Testis (tissue), 3 donors: Measurements from ENCODE around the gene GABRP. TPM values are rescaled to one million over a fixed set of nuclear protein-coding genes. Genes with fewer than 3 reads are reported as not detected.

Source experiments
- DNase-seq: peaks from one replicate; pipeline ENCODE4 v3.0.0-alpha.2; 2019
- H3K27ac ChIP-seq, 2 donors: fragments of 200-600 bp; sonication (generic); one replicate each; pipeline ENCODE4 v1.5.1; 2019
- H3K27me3 ChIP-seq: fragments of 200-600 bp; sonication (generic); one replicate; pipeline ENCODE4 v1.5.1; 2019
- H3K36me3 ChIP-seq: fragments of 200-600 bp; sonication (generic); one replicate; pipeline ENCODE4 v1.5.1; 2017; ENCODE audit warnings: low read depth; ENCODE audit errors: missing control alignments
- H3K4me1 ChIP-seq: fragments of 200-600 bp; sonication (generic); one replicate; pipeline ENCODE4 v1.5.1; 2019
- H3K4me3 ChIP-seq, 2 donors: fragments of 200-600 bp; sonication (generic); one replicate each; pipeline ENCODE4 v1.5.1; 2017 to 2019
- H3K9me3 ChIP-seq: fragments of 200-600 bp; sonication (generic); one replicate; pipeline ENCODE4 v1.5.1; 2017
- CTCF ChIP-seq, 3 experiments: fragments of 450-650 bp in 2 of 3; fragments of 200-600 bp in 1 of 3; sonication (generic) in 1 of 3; IDR thresholded peaks; one replicate each; pipeline ENCODE4 v1.5.1; 2016 to 2019; ENCODE audit warnings: antibody characterized with exemption in 3 of 3, mild to moderate bottlenecking in 2 of 3, moderate library complexity in 1 of 3
- POLR2A ChIP-seq: fragments of 450-650 bp; IDR thresholded peaks from one replicate; pipeline ENCODE4 v1.6.1; 2017; ENCODE audit warnings: antibody characterized with exemption, mild to moderate bottlenecking, moderate library complexity
- WGBS, 2 donors: methylation state at CpG; one replicate each; pipeline ENCODE4 v1.1.5; 2018; 5-methylcytosine and 5-hydroxymethylcytosine counted together
- intact Hi-C: fragments of 100-400 bp; cut with DNase I; formaldehyde crosslinking; loops from one replicate; pipeline ENCODE4 v1.15.1; 2023; ENCODE audit warnings: low total_unique reads
- polyA plus RNA-seq: library from polyadenylated mRNA; stranded (reverse); fragments of 350-450 nt; fragmentation: Illumina TruSeq; extraction: RNeasy Lipid Tissue Mini Kit (QIAGEN cat#74804); gene quantifications from one replicate; pipeline ENCODE4 v1.2.3, GENCODE V29; 2014; ENCODE audit warnings: low read depth, low replicate concordance; ENCODE audit not compliant: insufficient read depth
- total RNA-seq, 2 donors: library from RNA; depleted of rRNA; stranded (reverse); fragments of >200 nt; gene quantifications; one replicate each; pipeline ENCODE4 v1.2.3, GENCODE V29; 2016

The GABRP gene
- total and polyA plus RNA-seq, 3 donors from 2014 or later = 0.67 TPM; not detected in 2

DNA sequence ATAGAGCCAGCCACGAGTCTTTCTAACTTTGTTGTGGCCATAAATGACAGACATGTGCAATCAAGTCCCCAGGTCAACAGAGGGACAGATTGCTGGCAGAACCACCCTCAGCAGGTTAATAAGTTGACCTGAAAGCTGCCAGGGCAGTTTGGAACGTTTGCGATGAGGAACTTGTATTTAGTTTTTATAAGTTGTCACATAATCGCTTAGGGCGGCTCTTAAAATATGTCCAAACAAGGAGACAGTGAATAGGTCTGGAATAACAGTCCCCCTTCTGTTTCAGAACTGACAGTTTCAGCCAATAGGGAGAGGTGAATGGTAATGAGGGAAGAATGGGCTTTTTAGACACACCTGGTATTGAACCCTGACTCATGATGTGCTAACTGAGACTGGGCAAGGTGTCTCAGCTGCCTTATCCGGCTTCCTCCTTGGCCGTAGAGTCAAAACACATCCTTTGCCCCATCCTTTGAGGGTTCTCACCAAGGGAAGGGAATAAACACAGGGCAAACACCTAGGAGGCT lies 33.6 kb upstream of the GABRP start:
- Histone ChIP-seq H3K9me3 (no peaks in the 10 kb centered on the region), H3K4me1 (no peaks in the 10 kb centered on the region), H3K4me3 (no peak overlapping the region), H3K36me3 (no peaks in the 10 kb centered on the region), H3K27me3 (no peaks in the 10 kb centered on the region), H3K27ac (no peak overlapping the region)
- DNase-seq = no peak
- no peak for TF ChIP-seq CTCF (IDR thresholded peaks at IDR 0.05)
- WGBS, 2 donors = 85 to 86% methylated on average over 7 of the region's 7 CpGs
- intact Hi-C loops = no loop called here

GRCh38 chr5:170750791-170751190 lies 32.7 kb upstream of the GABRP start:
- Histone ChIP-seq H3K4me3 (no peak overlapping the region), H3K9me3 (no peaks in the 10 kb centered on the region), H3K27ac (no peak overlapping the region), H3K36me3 (no peaks in the 10 kb centered on the region), H3K4me1 (no peaks in the 10 kb centered on the region), H3K27me3 (no peaks in the 10 kb centered on the region)
- TF ChIP-seq CTCF (IDR thresholded peaks at IDR 0.05) = no peak
- no peak for TF ChIP-seq POLR2A
- 75 to 86% methylated on average over 6 of the region's 6 CpGs for WGBS, 2 donors
- DNase-seq = no peak
- intact Hi-C loops = no loop called here

GRCh38 chr5:170751631-170752030 lies 31.9 kb upstream of the GABRP start:
- WGBS, 2 donors = 66% methylated on average over 11 of the region's 11 CpGs; no CpG with 5 or more reads in 1 of the 2 donors
- no peak for DNase-seq
- intact Hi-C loops = no loop called here
- Histone ChIP-seq H3K4me3 (no peak overlapping the region), H3K9me3 (no peaks in the 10 kb centered on the region), H3K27me3 (no peaks in the 10 kb centered on the region), H3K27ac (no peak overlapping the region), H3K4me1 (no peaks in the 10 kb centered on the region), H3K36me3 (no peaks in the 10 kb centered on the region)
- TF ChIP-seq CTCF (IDR thresholded peaks at IDR 0.05) (no peak), POLR2A (no peak)

DNA sequence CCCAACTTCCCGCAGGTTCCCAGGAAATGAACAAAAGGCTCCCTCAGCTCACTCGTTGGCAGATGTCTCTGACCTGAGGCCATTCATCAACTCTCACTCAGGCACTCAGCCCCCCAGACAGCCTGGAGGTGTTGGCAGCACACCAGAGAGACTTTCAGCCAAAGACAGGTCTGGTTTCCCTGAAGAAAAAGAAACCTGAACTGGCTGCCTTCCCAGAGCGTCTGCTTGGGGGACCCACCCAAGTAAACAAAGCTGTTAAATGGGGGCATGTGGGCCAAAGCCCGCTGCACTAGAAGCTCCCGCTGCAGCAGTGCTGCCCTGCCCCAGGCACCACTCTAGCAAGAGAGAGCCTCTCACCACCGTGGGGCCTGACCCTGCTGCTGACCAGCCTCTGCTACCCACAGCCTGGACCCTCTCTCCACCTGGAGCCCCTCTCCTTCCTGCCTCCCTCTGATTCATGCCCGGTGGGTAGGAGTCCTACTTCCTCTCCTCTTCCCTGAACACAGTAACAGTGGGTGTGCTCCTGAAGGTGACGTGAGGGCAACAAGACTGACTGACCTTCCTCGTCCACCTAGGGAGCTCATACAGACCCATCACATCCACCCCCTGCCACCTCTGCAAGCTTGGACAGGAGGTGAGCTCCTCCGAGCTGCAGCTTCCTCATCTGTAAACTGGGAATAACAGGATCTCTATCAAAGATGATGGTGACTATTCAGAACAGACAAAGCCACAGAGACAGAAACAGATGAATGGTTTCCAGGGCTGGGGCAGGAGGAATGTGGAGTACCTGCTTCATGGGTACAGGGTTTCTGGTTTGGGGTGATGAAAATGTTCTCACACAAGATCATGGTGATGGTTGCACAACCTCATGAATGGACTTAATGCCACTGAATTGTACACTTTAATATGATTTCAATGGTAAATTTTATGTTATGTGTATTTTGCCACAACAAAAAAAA lies 31.0 kb upstream of the GABRP start:
- no peak overlapping the region for H3K4me3 ChIP-seq
- H3K9me3 ChIP-seq = no peaks in the 10 kb centered on the region
- no peak for DNase-seq
- 62 to 64% methylated on average over 4 to 10 of the region's 10 CpGs for WGBS, 2 donors
- no peak overlapping the region for H3K27ac ChIP-seq
- no peak for TF ChIP-seq POLR2A
- no peak for TF ChIP-seq CTCF (IDR thresholded peaks at IDR 0.05)
- H3K36me3 ChIP-seq = no peaks in the 10 kb centered on the region
- intact Hi-C loops = no loop called here
- no peaks in the 10 kb centered on the region for H3K27me3 ChIP-seq
- no peaks in the 10 kb centered on the region for H3K4me1 ChIP-seq
